Left hindlimb (tissue), 1 donor: ENCODE results near the gene VAV2.

Experiments used
- DNase-seq: peaks from one replicate; pipeline ENCODE4 v3.0.0-alpha.2; 2018

Gene VAV2

GRCh38 chr9:133833388-133834025, 158.6 kb downstream of the VAV2 start:
- DNase-seq, result no peak

- DNase-seq, result no peak
These were observed 159.2 kb downstream of the VAV2 start for GRCh38 chr9:133832877-133833276.

- no peak for DNase-seq
These were observed 161.4 kb downstream of the VAV2 start for GRCh38 chr9:133830711-133831110.

- no peak for DNase-seq
These were observed 161.8 kb downstream of the VAV2 start for GRCh38 chr9:133830310-133830709.

- DNase-seq, result no peak
These were observed 163.7 kb downstream of the VAV2 start for GRCh38 chr9:133828338-133828997.

GRCh38 chr9:133826289-133827085, 165.6 kb downstream of the VAV2 start:
- DNase-seq, result no peak

GRCh38 chr9:133825555-133826218, 166.4 kb downstream of the VAV2 start:
- DNase-seq, result no peak

- no peak for DNase-seq
These were observed 167.3 kb downstream of the VAV2 start for GRCh38 chr9:133824802-133825186.

GRCh38 chr9:133824106-133824801, 167.9 kb downstream of the VAV2 start:
- no peak for DNase-seq

- DNase-seq, result no peak
These were observed 168.7 kb downstream of the VAV2 start for GRCh38 chr9:133823189-133824105.

GRCh38 chr9:133822430-133823065, 169.6 kb downstream of the VAV2 start:
- DNase-seq, result no peak

- DNase-seq, result no peak
These were observed 170.3 kb downstream of the VAV2 start for GRCh38 chr9:133821601-133822429.

- DNase-seq, result no peak
These were observed 172.2 kb downstream of the VAV2 start for GRCh38 chr9:133819923-133820322.

- no peak for DNase-seq
These were observed 173.7 kb downstream of the VAV2 start for GRCh38 chr9:133818444-133818843.

GRCh38 chr9:133815781-133816180, 176.3 kb downstream of the VAV2 start:
- DNase-seq, result no peak

- no peak for DNase-seq
These were observed 177.4 kb downstream of the VAV2 start for GRCh38 chr9:133814586-133815208.

GRCh38 chr9:133813749-133814585, 178.2 kb downstream of the VAV2 start:
- DNase-seq, result no peak

GRCh38 chr9:133812941-133813748, 179.0 kb downstream of the VAV2 start:
- no peak for DNase-seq
